Measurements from ENCODE around the gene TMEM108. TPM values are rescaled to one million over a fixed set of nuclear protein-coding genes. Genes with fewer than 3 reads are reported as not detected.

TMEM108 gene
- total and polyA plus RNA-seq, 2 experiments from 2014 or later, result 7.4 to 15.3 TPM

DNA sequence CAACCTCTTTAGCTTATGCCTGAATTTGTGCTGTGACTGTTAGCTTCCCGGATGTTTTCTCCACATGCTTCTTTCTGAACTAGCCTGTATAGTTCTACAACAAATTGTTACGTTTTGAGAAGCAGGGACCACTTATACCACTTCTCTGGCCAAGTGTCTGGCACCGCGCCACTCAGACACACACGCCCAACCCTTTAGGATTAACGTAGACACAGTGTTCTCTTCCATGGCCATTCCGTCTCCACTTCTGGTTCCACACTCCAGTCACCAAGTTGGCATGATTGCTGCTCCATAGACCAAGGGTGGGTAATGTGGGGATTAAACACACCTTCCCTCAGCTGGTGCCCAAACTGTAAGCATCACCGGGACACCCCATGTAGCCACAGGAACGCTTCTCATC is 755 bp upstream of the TMEM108 start (continued):
- TF ChIP-seq, protein P1, sequence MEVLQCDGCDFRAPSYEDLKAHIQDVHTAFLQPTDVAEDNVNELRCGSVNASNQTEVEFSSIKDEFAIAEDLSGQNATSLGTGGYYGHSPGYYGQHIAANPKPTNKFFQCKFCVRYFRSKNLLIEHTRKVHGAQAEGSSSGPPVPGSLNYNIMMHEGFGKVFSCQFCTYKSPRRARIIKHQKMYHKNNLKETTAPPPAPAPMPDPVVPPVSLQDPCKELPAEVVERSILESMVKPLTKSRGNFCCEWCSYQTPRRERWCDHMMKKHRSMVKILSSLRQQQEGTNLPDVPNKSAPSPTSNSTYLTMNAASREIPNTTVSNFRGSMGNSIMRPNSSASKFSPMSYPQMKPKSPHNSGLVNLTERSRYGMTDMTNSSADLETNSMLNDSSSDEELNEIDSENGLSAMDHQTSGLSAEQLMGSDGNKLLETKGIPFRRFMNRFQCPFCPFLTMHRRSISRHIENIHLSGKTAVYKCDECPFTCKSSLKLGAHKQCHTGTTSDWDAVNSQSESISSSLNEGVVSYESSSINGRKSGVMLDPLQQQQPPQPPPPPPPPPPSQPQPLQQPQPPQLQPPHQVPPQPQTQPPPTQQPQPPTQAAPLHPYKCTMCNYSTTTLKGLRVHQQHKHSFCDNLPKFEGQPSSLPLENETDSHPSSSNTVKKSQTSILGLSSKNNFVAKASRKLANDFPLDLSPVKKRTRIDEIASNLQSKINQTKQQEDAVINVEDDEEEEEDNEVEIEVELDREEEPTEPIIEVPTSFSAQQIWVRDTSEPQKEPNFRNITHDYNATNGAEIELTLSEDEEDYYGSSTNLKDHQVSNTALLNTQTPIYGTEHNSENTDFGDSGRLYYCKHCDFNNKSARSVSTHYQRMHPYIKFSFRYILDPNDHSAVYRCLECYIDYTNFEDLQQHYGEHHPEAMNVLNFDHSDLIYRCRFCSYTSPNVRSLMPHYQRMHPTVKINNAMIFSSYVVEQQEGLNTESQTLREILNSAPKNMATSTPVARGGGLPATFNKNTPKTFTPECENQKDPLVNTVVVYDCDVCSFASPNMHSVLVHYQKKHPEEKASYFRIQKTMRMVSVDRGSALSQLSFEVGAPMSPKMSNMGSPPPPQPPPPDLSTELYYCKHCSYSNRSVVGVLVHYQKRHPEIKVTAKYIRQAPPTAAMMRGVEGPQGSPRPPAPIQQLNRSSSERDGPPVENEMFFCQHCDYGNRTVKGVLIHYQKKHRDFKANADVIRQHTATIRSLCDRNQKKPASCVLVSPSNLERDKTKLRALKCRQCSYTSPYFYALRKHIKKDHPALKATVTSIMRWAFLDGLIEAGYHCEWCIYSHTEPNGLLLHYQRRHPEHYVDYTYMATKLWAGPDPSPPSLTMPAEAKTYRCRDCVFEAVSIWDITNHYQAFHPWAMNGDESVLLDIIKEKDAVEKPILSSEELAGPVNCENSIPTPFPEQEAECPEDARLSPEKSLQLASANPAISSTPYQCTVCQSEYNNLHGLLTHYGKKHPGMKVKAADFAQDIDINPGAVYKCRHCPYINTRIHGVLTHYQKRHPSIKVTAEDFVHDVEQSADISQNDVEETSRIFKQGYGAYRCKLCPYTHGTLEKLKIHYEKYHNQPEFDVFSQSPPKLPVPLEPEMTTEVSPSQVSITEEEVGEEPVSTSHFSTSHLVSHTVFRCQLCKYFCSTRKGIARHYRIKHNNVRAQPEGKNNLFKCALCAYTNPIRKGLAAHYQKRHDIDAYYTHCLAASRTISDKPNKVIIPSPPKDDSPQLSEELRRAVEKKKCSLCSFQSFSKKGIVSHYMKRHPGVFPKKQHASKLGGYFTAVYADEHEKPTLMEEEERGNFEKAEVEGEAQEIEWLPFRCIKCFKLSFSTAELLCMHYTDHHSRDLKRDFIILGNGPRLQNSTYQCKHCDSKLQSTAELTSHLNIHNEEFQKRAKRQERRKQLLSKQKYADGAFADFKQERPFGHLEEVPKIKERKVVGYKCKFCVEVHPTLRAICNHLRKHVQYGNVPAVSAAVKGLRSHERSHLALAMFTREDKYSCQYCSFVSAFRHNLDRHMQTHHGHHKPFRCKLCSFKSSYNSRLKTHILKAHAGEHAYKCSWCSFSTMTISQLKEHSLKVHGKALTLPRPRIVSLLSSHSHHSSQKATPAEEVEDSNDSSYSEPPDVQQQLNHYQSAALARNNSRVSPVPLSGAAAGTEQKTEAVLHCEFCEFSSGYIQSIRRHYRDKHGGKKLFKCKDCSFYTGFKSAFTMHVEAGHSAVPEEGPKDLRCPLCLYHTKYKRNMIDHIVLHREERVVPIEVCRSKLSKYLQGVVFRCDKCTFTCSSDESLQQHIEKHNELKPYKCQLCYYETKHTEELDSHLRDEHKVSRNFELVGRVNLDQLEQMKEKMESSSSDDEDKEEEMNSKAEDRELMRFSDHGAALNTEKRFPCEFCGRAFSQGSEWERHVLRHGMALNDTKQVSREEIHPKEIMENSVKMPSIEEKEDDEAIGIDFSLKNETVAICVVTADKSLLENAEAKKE (CRISPR knock-in tag; IDR thresholded peaks at IDR 0.05), result no peak
- TF ChIP-seq, protein P2, sequence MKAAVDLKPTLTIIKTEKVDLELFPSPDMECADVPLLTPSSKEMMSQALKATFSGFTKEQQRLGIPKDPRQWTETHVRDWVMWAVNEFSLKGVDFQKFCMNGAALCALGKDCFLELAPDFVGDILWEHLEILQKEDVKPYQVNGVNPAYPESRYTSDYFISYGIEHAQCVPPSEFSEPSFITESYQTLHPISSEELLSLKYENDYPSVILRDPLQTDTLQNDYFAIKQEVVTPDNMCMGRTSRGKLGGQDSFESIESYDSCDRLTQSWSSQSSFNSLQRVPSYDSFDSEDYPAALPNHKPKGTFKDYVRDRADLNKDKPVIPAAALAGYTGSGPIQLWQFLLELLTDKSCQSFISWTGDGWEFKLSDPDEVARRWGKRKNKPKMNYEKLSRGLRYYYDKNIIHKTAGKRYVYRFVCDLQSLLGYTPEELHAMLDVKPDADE (IDR thresholded peaks at IDR 0.05), result no peak
- TF ChIP-seq EZH2phosphoT487 (IDR thresholded peaks at IDR 0.05; ENCODE audit: unreplicated experiment) (no peak), ZNF114 (CRISPR knock-in tag; IDR thresholded peaks at IDR 0.05) (no peak), ZNF331 (CRISPR knock-in tag; IDR thresholded peaks at IDR 0.05; ENCODE audit: low read depth) (no peak), JUNB (IDR thresholded peaks at IDR 0.05; ENCODE audit: unreplicated experiment) (no peak)
- TF ChIP-seq, protein P3, sequence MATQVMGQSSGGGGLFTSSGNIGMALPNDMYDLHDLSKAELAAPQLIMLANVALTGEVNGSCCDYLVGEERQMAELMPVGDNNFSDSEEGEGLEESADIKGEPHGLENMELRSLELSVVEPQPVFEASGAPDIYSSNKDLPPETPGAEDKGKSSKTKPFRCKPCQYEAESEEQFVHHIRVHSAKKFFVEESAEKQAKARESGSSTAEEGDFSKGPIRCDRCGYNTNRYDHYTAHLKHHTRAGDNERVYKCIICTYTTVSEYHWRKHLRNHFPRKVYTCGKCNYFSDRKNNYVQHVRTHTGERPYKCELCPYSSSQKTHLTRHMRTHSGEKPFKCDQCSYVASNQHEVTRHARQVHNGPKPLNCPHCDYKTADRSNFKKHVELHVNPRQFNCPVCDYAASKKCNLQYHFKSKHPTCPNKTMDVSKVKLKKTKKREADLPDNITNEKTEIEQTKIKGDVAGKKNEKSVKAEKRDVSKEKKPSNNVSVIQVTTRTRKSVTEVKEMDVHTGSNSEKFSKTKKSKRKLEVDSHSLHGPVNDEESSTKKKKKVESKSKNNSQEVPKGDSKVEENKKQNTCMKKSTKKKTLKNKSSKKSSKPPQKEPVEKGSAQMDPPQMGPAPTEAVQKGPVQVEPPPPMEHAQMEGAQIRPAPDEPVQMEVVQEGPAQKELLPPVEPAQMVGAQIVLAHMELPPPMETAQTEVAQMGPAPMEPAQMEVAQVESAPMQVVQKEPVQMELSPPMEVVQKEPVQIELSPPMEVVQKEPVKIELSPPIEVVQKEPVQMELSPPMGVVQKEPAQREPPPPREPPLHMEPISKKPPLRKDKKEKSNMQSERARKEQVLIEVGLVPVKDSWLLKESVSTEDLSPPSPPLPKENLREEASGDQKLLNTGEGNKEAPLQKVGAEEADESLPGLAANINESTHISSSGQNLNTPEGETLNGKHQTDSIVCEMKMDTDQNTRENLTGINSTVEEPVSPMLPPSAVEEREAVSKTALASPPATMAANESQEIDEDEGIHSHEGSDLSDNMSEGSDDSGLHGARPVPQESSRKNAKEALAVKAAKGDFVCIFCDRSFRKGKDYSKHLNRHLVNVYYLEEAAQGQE (IDR thresholded peaks at IDR 0.05; ENCODE audit: unreplicated experiment), result no peak
